HepG2 (cell line): Measurements from ENCODE around the gene LDLRAD3. TPM values are rescaled to one million over a fixed set of nuclear protein-coding genes. Genes with fewer than 3 reads are reported as not detected.

Source experiments
- ATAC-seq: fragments of 200-7000 bp; cut with Tn5 transposase; 3 replicates; pipeline ENCODE4 v1.9.1; 2020; ENCODE audit warnings: mild to moderate bottlenecking, moderate library complexity
- BruUV-seq: library from RNA; stranded (reverse); fragments of 400-500 nt; replicated peaks from 2 replicates; lab custom pipeline; 2021; lab: Mats Ljungman, UMichigan
- CTCF ChIA-PET: fragments of 300-600 bp; formaldehyde crosslinking; extraction: SDS; loops from one replicate; lab custom pipeline; 2021; ENCODE audit warnings: low total read pairs, inconsistent platforms, low intra/inter-chr PET ratio; lab: Yijun Ruan, JAX
- POLR2A ChIA-PET: fragments of 350-600 bp; sonication (Branson Sonifier 250); formaldehyde crosslinking; loops from one replicate; lab custom pipeline; 2020; ENCODE audit warnings: antibody characterized with exemption, inconsistent platforms; lab: Yijun Ruan, JAX
- DNase-seq: peaks from one replicate; pipeline ENCODE4 v3.0.0-alpha.2; 2015; ENCODE audit warnings: low spot score
- FAIRE-seq: peaks from 3 replicates; lab custom pipeline; 2011; peaks lifted over from hg19 to GRCh38; lab: Jason Lieb, UNC
- H2AFZ ChIP-seq: one replicate; pipeline ENCODE4 v1.6.1; 2011; ENCODE audit warnings: low read length, inconsistent platforms
- H3K27ac ChIP-seq: fragments of 300-600 bp; 3 replicates; pipeline ENCODE4 v1.8.0; 2011; ENCODE audit warnings: mixed run types, mild to moderate bottlenecking, mixed read lengths, low read length, inconsistent platforms; ENCODE audit not compliant: insufficient read depth; ENCODE audit errors: extremely low read length
- H3K27me3 ChIP-seq, 2 experiments: fragments of 200-600 bp in 1 of 2; 2 replicates in 1 of 2; 3 replicates in 1 of 2; pipeline versions ENCODE4 v1.6.0 to v1.8.0; 2011; ENCODE audit warnings: low read length in 2 of 2, mild to moderate bottlenecking in 2 of 2, moderate library complexity in 2 of 2, inconsistent platforms in 1 of 2; ENCODE audit not compliant: insufficient read depth in 2 of 2, control insufficient read depth in 1 of 2
- H3K36me3 ChIP-seq, 2 experiments: fragments of 200-600 bp in 1 of 2; replicated peaks in 1 of 2; 2 replicates in 1 of 2; 3 replicates in 1 of 2; pipeline versions ENCODE4 v1.5.1 to v1.8.0; 2011; ENCODE audit warnings: low read length in 2 of 2, inconsistent platforms in 1 of 2; ENCODE audit not compliant: insufficient read depth in 2 of 2, control insufficient read depth in 1 of 2
- H3K4me1 ChIP-seq: 2 replicates; pipeline ENCODE4 v1.5.1; 2012; ENCODE audit warnings: low read length, inconsistent platforms; ENCODE audit not compliant: insufficient read depth
- H3K4me2 ChIP-seq: 2 replicates; pipeline ENCODE4 v1.6.0; 2011; ENCODE audit warnings: low read depth, low read length, inconsistent platforms
- H3K4me3 ChIP-seq, 3 experiments: fragments of 200-600 bp in 1 of 3; sonication (generic), shearing (Covaris generic) in 1 of 3; replicated peaks in 1 of 3; 2 replicates each; pipeline ENCODE4 v1.5.1; 2011 to 2016; ENCODE audit warnings: low read length in 3 of 3, inconsistent platforms in 2 of 3, low read depth in 2 of 3, mild to moderate bottlenecking in 2 of 3, control low read depth in 1 of 3, mixed read lengths in 1 of 3; ENCODE audit not compliant: insufficient read depth in 1 of 3
- H3K79me2 ChIP-seq: one replicate; pipeline ENCODE4 v1.6.1; 2011; ENCODE audit warnings: low read length, inconsistent platforms; ENCODE audit not compliant: insufficient read depth
- H3K9ac ChIP-seq: 2 replicates; pipeline ENCODE4 v1.6.0; 2011; ENCODE audit warnings: mild to moderate bottlenecking, low read depth, low read length, inconsistent platforms; ENCODE audit not compliant: insufficient read depth
- H3K9me3 ChIP-seq: 2 replicates; pipeline ENCODE4 v1.5.1; 2012; ENCODE audit warnings: mild to moderate bottlenecking, low read length
- H4K20me1 ChIP-seq: 2 replicates; pipeline ENCODE4 v1.6.0; 2011; ENCODE audit warnings: inconsistent platforms, mild to moderate bottlenecking, low read length, moderate library complexity; ENCODE audit not compliant: insufficient read depth
- HMGXB4 ChIP-seq, 2 experiments: sonication (generic) in 1 of 2; formaldehyde crosslinking in 1 of 2; IDR thresholded peaks; 2 replicates each; pipeline versions ENCODE4 v1.4.0 to v1.6.1; 2018 to 2020; ENCODE audit warnings: missing genetic modification reagents in 2 of 2, borderline replicate concordance in 1 of 2, low read depth in 1 of 2, mild to moderate bottlenecking in 1 of 2, missing biosample characterization in 1 of 2
- JUNB ChIP-seq: sonication (generic); formaldehyde crosslinking; IDR thresholded peaks from 2 replicates; pipeline ENCODE4 v1.8.0; 2022; ENCODE audit warnings: missing genetic modification reagents, mild to moderate bottlenecking, borderline replicate concordance
- LCORL ChIP-seq, 2 experiments: fragments of 450-650 bp in 1 of 2; sonication (generic) in 1 of 2; formaldehyde crosslinking in 1 of 2; IDR thresholded peaks; 2 replicates each; pipeline versions ENCODE4 v1.5.0 to v1.6.1; 2017 to 2020; ENCODE audit warnings: antibody characterized with exemption in 1 of 2, missing genetic modification reagents in 1 of 2
- MED8 ChIP-seq: sonication (generic); formaldehyde crosslinking; IDR thresholded peaks from 2 replicates; pipeline ENCODE4 v1.8.1; 2023; ENCODE audit warnings: mild to moderate bottlenecking, missing genetic modification reagents; ENCODE audit not compliant: insufficient replicate concordance
- RAD51 ChIP-seq: fragments of 450-650 bp; IDR thresholded peaks from 2 replicates; pipeline ENCODE4 v1.6.1; 2016; ENCODE audit warnings: borderline replicate concordance
- SOX6 ChIP-seq, 2 experiments: fragments of 450-650 bp in 1 of 2; sonication (generic) in 1 of 2; formaldehyde crosslinking in 1 of 2; IDR thresholded peaks; 2 replicates each; pipeline versions ENCODE4 v1.4.0 to v1.6.1; 2017 to 2020; ENCODE audit warnings: antibody characterized with exemption in 1 of 2, mild to moderate bottlenecking in 1 of 2, missing genetic modification reagents in 1 of 2
- TCF7 ChIP-seq: sonication (generic); IDR thresholded peaks from 2 replicates; pipeline ENCODE4 v1.6.1; 2016; ENCODE audit warnings: antibody characterized with exemption, low read depth
- ZBTB34 ChIP-seq: sonication (generic); formaldehyde crosslinking; IDR thresholded peaks from 2 replicates; pipeline ENCODE4 v1.8.0; 2022; ENCODE audit warnings: mild to moderate bottlenecking, missing genetic modification reagents
- ZNF7 ChIP-seq: IDR thresholded peaks from 2 replicates; pipeline ENCODE4 v1.6.1; 2016; ENCODE audit warnings: missing biosample characterization, missing genetic modification reagents
- ZSCAN9 ChIP-seq: IDR thresholded peaks from 2 replicates; pipeline ENCODE4 v1.6.1; 2016; ENCODE audit warnings: borderline replicate concordance
- WGBS: methylation state at CpG from one replicate; pipeline ENCODE4 v1.1.6; 2017; ENCODE audit warnings: low lambda C conversion rate; 5-methylcytosine and 5-hydroxymethylcytosine counted together
- in situ Hi-C: cut with HindIII; loops from 2 replicates; pipeline ENCODE4 v1.10.0; 2017; ENCODE audit warnings: low pct_unique_long_range_greater_than_20kb; ENCODE audit not compliant: extremely low pct_ligation_motif_present
- intact Hi-C: fragments of 100-400 bp; cut with micrococcal nuclease; formaldehyde crosslinking; loops from one replicate; pipeline ENCODE4 v1.10.0; 2022; ENCODE audit not compliant: unreplicated experiment
- polyA plus RNA-seq, 8 experiments: library from polyadenylated mRNA; depleted of rRNA in 3 of 8; stranded (reverse) in 7 of 8; unstranded in 1 of 8; fragments of >200 nt; fragmentation: Illumina TruSeq in 4 of 8; extraction: Trizol in 4 of 8; gene quantifications; 2 replicates each; pipeline versions ENCODE4 v1.2.1 to v1.2.3, GENCODE V29; 2011 to 2016; ENCODE audit warnings: low read depth in 4 of 8, missing spikeins in 1 of 8, mixed read lengths in 1 of 8; ENCODE audit not compliant: insufficient read depth in 1 of 8
- total RNA-seq, 5 experiments: library from RNA; depleted of rRNA; stranded (reverse); fragments of >200 nt; fragmentation: Illumina TruSeq; extraction: Trizol; gene quantifications; 2 replicates each; pipeline ENCODE4 v1.2.3, GENCODE V29; 2016; ENCODE audit warnings: low read depth in 1 of 5
- TF ChIP-seq, protein P1 (sequence below): sonication (generic); formaldehyde crosslinking; IDR thresholded peaks from 2 replicates; pipeline ENCODE4 v1.5.0; 2020; ENCODE audit warnings: missing genetic modification reagents
- TF ChIP-seq, protein P2 (sequence below): sonication (generic); formaldehyde crosslinking; IDR thresholded peaks from 2 replicates; pipeline ENCODE4 v1.4.0; 2020; ENCODE audit warnings: low read depth, mild to moderate bottlenecking, missing genetic modification reagents
- TF ChIP-seq, protein P3 (sequence below): sonication (generic); formaldehyde crosslinking; IDR thresholded peaks from 2 replicates; pipeline ENCODE4 v1.5.0; 2020; ENCODE audit warnings: missing genetic modification reagents, mild to moderate bottlenecking, borderline replicate concordance

The LDLRAD3 gene
- total and polyA plus RNA-seq, 2 of the 13 experiments (the other 11 are each of a cell fraction or from before 2014, with no cell fraction given), result 0.50 to 0.60 TPM

DNA sequence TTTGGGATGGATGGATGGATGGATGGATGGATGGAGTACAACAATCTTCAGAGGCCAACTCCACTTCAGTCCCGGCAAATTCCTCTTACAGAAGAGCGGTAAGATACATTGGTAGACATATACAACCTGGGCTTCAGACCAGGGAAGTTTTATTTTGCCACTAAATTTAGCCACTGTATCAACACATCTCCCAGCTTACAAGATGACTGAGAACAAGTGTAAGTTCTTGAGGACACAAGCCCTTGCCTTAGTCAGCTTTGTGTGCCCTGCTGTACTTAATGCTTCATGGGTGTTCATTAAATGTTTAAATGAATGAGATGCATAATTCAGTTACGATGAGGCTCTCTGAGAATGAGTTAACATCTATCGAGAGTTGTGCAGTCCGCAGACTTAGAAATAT lies 217.7 kb downstream of the LDLRAD3 start (continued):
- TF ChIP-seq SOX6 (IDR thresholded peaks at IDR 0.05), result no peak
- TF ChIP-seq SOX6 (CRISPR knock-in tag; IDR thresholded peaks at IDR 0.05), result no peak
- TF ChIP-seq ZNF7 (CRISPR knock-in tag), result no peak
- no peak for TF ChIP-seq LCORL (IDR thresholded peaks at IDR 0.05)
- no peak for TF ChIP-seq LCORL (CRISPR knock-in tag; IDR thresholded peaks at IDR 0.05)
- TF ChIP-seq TCF7, result no peak
- TF ChIP-seq, protein P1, sequence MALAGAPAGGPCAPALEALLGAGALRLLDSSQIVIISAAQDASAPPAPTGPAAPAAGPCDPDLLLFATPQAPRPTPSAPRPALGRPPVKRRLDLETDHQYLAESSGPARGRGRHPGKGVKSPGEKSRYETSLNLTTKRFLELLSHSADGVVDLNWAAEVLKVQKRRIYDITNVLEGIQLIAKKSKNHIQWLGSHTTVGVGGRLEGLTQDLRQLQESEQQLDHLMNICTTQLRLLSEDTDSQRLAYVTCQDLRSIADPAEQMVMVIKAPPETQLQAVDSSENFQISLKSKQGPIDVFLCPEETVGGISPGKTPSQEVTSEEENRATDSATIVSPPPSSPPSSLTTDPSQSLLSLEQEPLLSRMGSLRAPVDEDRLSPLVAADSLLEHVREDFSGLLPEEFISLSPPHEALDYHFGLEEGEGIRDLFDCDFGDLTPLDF (CRISPR knock-in tag), result no peak
- no peak for TF ChIP-seq MED8 (CRISPR knock-in tag)

DNA sequence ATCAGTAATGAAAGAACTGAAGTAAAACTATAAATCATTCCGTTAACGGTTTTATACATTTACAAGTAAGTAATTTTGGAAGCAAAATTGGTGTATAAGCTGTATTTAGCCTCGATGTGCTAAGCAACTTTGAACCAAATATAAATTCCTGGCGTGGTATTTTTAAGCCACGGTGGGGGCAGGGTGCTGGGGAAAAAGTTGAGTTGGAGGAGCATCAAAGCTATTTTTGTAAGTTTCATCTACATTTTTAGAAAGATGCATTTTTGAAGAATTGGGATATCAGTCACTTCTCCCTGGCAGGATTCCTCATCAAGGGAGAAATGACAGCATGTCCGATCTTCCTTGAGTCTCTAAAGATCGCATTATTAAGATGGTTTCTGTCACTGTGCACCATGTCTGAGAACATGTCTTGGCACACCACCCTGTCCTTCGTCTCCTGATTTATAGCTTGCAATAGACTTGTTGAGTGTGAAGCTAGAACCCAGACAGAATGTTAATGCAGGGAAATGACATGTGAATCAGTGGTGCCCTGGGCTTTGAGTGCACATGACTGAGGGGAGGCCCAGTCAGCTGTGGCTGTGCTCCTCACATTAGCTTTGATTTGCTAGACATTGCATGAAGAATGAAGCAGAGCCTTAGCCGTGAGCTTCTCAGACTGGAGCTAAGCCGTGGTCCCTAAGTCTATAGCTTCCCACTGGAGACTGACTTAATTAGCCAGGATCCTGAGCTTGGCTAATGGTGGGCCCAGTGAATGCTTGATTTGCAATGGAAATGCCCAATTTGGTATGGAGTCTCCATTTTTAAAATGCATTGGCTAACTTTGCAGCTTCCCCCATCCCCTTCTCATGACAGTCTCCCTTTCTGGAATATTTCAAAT lies 218.4 kb downstream of the LDLRAD3 start:
- DNase-seq (no peak), ATAC-seq (no peak), FAIRE-seq (no peak)
- POLR2A ChIA-PET, result no interaction called here
- H3K36me3 ChIP-seq, result no peaks in the 10 kb centered on the region
- intact Hi-C loops, result no loop called here
- no peaks in the 10 kb centered on the region for H3K9me3 ChIP-seq
- CTCF ChIA-PET, result no interaction called here
- H4K20me1 ChIP-seq, result no peaks in the 10 kb centered on the region
- no peak overlapping the region for H2AFZ ChIP-seq
- H3K4me2 ChIP-seq, result no peak overlapping the region
- no peak overlapping the region for H3K27ac ChIP-seq
- no peak overlapping the region for H3K9ac ChIP-seq
- no peak overlapping the region for H3K4me3 ChIP-seq
- BruUV-seq, result no TSS peak
- peaks cover 1 to 6% of the 10 kb centered on the region in 2 experiments; a peak in 2 of 5 replicates for H3K27me3 ChIP-seq
- H3K4me1 ChIP-seq, result no peaks in the 10 kb centered on the region
- 25% methylated on average over 9 of the region's 10 CpGs for WGBS
- in situ Hi-C loops, result no loop called here
- H3K79me2 ChIP-seq, result no peaks in the 10 kb centered on the region
- TF ChIP-seq HMGXB4 (CRISPR knock-in tag; IDR thresholded peaks at IDR 0.05; ENCODE audit: borderline replicate concordance in 1 of 2, low read depth in 1 of 2), result no peak
- TF ChIP-seq, protein P2, sequence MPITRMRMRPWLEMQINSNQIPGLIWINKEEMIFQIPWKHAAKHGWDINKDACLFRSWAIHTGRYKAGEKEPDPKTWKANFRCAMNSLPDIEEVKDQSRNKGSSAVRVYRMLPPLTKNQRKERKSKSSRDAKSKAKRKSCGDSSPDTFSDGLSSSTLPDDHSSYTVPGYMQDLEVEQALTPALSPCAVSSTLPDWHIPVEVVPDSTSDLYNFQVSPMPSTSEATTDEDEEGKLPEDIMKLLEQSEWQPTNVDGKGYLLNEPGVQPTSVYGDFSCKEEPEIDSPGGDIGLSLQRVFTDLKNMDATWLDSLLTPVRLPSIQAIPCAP (CRISPR knock-in tag), result no peak
- TF ChIP-seq RAD51, result no peak
- TF ChIP-seq ZSCAN9 (CRISPR knock-in tag), result no peak
- TF ChIP-seq, protein P3, sequence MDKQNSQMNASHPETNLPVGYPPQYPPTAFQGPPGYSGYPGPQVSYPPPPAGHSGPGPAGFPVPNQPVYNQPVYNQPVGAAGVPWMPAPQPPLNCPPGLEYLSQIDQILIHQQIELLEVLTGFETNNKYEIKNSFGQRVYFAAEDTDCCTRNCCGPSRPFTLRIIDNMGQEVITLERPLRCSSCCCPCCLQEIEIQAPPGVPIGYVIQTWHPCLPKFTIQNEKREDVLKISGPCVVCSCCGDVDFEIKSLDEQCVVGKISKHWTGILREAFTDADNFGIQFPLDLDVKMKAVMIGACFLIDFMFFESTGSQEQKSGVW (CRISPR knock-in tag), result no peak
- no peak for TF ChIP-seq JUNB (CRISPR knock-in tag)
- TF ChIP-seq ZBTB34 (CRISPR knock-in tag), result no peak
